H54 (cell line): ENCODE results near the gene FDXR.
"Not testable (repeated sequence)": the region's sequence is repeated elsewhere in the genome, so short reads cannot be mapped to it uniquely, and the experiment has no call there.

Experiments used
- DNase-seq: peaks from one replicate; pipeline ENCODE4 v3.0.0; 2011; ENCODE audit warnings: low spot score, mixed read lengths; ENCODE audit not compliant: insufficient read length
- FAIRE-seq: peaks from 3 replicates; lab custom pipeline; 2011; peaks lifted over from hg19 to GRCh38; lab: Jason Lieb, UNC
- POLR2A ChIP-seq: IDR thresholded peaks from 2 replicates; pipeline ENCODE4 v1.6.1; 2011; ENCODE audit warnings: low read depth, mild to moderate bottlenecking, low read length

FDXR gene

DNA sequence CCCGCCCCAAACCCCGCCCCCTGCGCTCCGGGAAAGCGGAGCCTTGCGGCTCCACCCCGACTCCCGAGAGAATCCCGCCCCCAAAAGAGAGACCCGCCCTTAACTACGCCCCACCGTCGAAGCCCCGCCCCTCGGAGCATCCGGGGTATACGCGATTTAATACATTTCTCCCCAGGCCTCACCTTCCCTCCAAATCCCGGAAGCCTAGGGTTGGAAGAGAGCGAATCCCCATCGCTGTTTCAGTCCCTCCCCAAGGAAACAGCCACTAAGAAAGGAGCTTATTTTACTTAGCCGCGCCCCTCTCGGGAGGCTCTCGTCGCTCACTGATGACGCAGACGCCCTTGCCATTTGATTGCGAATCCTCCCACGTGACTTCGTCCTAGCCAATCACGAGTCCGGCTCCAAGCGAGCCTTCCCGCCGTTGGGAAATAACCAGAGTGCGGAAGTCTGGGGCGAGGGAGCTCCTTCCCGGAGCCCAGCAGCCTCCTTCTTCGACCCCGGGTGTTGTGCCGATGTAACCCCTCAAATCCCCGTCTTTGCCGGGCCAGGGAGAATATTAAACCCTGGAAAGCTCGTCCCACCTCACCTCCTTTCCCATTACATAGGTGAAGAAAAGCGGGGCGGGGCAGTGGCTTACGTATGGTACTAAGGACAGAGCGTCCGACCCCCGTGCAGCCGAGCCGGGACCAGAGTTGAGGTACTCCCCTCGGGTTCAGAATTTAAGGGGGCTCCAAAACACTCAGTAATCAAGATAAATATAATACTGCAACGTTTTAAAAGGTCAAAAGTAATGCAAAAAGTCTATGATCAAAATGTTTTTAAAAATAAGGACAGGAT is 461 bp upstream of the FDXR start:
- peak; percentile 92 for FAIRE-seq
- TF ChIP-seq POLR2A = peak; percentile 94

GRCh38 chr17:74871356-74872076 is 1.3 kb downstream of the FDXR start:
- FAIRE-seq = no peak
- TF ChIP-seq POLR2A = no peak

More for the DNA sequence above, 461 bp upstream of the FDXR start:
- DNase-seq = peak; percentile 99

DNA sequence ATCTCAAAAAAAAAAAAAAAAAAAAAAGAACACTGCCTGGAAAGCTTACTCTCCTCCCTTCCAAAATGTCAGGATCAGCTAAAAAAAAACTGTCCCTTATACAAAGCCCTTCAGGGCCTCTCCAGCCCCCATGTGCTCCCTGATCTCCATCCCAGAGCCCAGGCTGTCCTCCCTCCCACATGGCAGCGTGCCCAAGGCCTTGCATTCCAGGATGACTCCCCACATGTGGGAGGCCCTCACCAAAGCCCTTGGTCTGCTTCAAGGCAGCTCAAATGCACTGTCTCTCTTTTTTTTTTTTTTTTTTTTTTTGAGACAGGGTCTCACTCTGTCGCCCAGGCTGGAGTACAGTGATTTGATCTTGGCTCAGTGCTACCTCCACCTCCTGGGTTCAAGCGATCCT is 2.3 kb downstream of the FDXR start:
- no peak for DNase-seq
- no peak for FAIRE-seq
- TF ChIP-seq POLR2A = no peak

More at GRCh38 chr17:74871356-74872076, 1.3 kb downstream of the FDXR start:
- DNase-seq = no peak

DNA sequence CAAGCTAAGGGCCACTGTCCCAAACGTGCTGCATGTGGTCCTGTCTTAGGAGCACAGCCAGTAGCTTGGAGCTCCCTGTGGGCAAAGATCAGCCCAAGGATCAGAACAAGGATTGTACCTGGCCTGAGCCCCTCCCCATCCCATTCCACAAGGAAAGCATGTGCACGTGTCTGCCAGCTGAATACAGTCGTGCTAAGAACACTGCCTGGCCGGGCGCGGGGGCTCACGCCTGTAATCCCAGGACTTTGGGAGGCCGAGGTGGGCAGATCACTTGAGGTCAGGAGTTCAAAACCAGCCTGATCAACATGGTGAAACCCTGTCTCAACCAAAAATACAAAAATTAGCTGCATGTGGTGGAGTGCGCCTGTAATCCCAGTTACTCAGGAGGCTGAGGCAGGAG is 2.8 kb downstream of the FDXR start:
- DNase-seq, FAIRE-seq: not testable (repeated sequence)

DNA sequence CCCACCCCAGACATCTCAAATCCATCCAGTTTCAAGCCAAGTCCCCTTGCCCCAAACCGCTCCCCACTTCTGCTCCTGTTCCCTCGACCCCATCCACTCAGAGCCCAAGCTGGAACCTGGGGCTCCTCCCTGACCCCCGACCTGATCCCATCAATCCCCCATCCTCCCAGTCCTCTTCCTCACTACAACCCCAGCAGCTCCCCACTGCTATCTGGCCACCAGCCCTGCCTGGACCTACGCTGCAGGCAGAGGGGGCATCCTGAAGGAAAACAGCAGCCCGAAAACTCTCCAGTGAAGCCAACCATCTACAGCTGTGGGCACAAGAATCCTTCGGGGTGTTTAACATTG is 3.9 kb downstream of the FDXR start:
- DNase-seq (no peak), FAIRE-seq (no peak)
- TF ChIP-seq POLR2A = no peak

GRCh38 chr17:74868251-74868907 is 4.4 kb downstream of the FDXR start:
- DNase-seq (no peak), FAIRE-seq (no peak)
- no peak for TF ChIP-seq POLR2A

DNA sequence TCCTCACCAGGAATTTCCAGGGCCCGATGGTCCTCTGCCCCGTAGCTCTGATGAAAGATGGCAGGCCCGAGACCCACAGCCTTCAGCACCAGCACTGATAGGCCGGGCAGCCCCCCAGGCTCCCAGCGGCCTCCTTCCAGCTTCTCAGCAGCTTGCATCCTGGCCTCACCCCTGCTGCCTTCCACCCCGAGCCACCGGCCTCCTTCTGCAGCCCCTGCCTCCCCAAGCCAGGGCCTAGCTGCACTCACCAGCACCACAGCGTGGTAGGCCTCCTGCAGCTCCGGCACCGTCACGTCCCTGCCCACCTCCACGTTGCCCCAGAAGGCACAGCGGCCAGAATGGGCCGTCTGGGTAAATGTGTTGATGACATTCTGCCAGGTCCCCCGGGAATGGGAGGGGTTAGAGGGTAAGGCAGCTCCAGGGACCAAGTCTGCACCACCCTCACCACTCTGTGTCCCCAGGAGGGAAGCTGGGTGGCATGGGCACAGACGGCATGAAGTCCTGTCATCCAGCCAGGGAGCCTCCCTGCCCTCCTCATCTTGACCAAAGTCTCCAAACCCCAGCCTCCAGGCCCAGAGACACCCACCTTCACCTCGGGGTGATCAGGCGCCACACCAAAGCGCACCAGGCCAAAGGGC is 6.5 kb downstream of the FDXR start:
- TF ChIP-seq POLR2A = no peak
- FAIRE-seq = no peak
- no peak for DNase-seq

DNA sequence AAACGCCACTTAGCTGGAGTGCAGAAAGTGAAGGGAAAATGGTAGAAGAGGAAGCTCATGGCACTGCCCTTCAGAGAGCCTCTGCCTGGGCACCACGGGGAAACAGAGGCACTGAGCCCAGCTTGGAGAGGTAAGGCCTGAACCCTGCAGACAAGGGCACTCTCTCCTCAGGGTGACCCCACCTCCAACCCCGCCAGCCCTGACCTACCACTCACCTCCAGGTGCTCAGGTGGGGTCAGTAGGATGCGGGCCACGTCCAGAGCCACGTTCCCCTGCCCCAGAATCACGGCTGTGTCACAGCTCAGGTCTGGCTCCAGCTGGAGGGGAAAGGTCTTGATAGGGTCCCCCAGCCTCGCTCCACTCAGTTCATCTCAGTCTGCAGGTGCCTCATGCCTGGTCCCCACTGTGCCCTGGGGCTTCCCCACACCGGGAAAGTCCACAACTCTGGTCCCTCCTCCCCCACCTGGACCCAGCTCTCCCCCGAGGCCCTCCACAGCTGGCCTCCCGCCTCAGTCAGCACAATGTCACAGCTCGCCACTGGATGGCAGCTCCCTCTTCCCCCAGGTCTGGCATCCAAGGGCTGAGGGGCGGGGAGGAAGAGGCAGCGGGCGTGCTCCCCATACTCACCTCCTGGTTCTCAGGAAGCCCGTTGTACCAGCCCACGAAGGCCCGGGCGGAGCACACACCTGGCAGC is 7.1 kb downstream of the FDXR start:
- no peak for TF ChIP-seq POLR2A
- DNase-seq (no peak), FAIRE-seq (no peak)

DNA sequence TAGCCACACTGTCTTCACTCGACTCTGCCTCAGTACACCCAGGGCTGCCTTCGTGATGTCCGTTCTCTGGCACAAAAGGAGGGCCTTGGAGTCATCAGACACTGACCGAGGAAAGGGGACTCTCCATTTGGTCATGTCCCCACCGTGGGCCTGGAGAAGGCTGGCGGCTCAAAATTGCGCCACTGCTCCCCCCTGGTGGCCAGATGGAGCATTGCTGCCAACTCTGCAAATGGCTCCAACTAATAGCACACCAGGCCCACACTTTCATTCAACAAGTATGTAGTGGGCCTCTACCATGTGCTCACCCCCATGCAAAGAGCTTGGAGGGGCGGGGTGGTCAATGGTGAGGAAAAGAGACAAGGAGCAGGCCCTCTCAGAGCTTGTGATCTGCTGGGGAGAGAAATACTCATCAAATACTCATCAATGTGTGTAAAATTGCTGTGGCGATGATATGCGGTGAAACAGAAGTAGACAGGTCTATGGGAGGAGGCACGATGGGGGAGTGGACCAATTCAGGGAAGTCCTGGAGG is 7.9 kb downstream of the FDXR start:
- no peak for TF ChIP-seq POLR2A
- FAIRE-seq (no peak), DNase-seq (peak; percentile 93)

GRCh38 chr17:74864297-74864865 is 8.4 kb downstream of the FDXR start:
- FAIRE-seq = no peak
- DNase-seq = no peak

GRCh38 chr17:74863420-74864296 is 9.1 kb downstream of the FDXR start:
- no peak for DNase-seq
- FAIRE-seq = no peak
- no peak for TF ChIP-seq POLR2A

More at GRCh38 chr17:74864297-74864865, 8.4 kb downstream of the FDXR start:
- TF ChIP-seq POLR2A = no peak

GRCh38 chr17:74862919-74863318 is 9.9 kb downstream of the FDXR start:
- FAIRE-seq = no peak
- DNase-seq = no peak
- no peak for TF ChIP-seq POLR2A
